ENCODE results near the gene VAV1.

GRCh38 chr19:6873708-6874431 lies 101.4 kb downstream of the VAV1 start:
- TF ChIP-seq RFX5 (IDR thresholded peaks at IDR 0.05) (no peak), USF2 (IDR thresholded peaks at IDR 0.05) (no peak)

Measured in A549 (cell line).